CD4-positive, alpha-beta T cell (primary cell): ENCODE measurements around the gene PITPNC1. TPM values are rescaled to one million over a fixed set of nuclear protein-coding genes. Genes with fewer than 3 reads are reported as not detected.

Experiments
- ATAC-seq: fragments of 200-7000 bp; cut with Tn5 transposase; one replicate; pipeline ENCODE4 v1.10.0; 2022; ENCODE audit warnings: mild to moderate bottlenecking; ENCODE audit not compliant: poor library complexity
- CTCF ChIA-PET: fragments of 350-600 bp; sonication (Branson Sonifier 250); formaldehyde crosslinking; loops from one replicate; lab custom pipeline; 2021; ENCODE audit warnings: antibody characterized with exemption, inconsistent platforms; lab: Charles Lee
- POLR2A ChIA-PET: fragments of 350-600 bp; sonication (Branson Sonifier 250); formaldehyde crosslinking; loops from one replicate; lab custom pipeline; 2021; ENCODE audit warnings: antibody characterized with exemption, inconsistent platforms; lab: Charles Lee
- DNase-seq, 14 experiments: peaks; one replicate each; pipeline ENCODE4 v3.0.0-alpha.2; 2013 to 2020; ENCODE audit warnings: mixed read lengths in 2 of 14
- H3K27ac ChIP-seq, 2 donors: one replicate each; pipeline versions ENCODE4 v1.5.1 to v1.7.0; 2013; ENCODE audit warnings: low read length in 2 of 2, low read depth in 1 of 2, mild to moderate bottlenecking in 1 of 2
- H3K27me3 ChIP-seq, 2 experiments: 1 replicate in 1 of 2; 2 replicates in 1 of 2; pipeline versions ENCODE4 v1.6.1 to v1.7.0; 2013; ENCODE audit warnings: low read length in 2 of 2, control low read depth in 1 of 2, mild to moderate bottlenecking in 1 of 2, moderate library complexity in 1 of 2; ENCODE audit not compliant: insufficient read depth in 2 of 2, control insufficient read depth in 1 of 2
- H3K36me3 ChIP-seq: one replicate; pipeline ENCODE4 v1.6.1; 2013; ENCODE audit warnings: low read length, control low read depth; ENCODE audit not compliant: insufficient read depth
- H3K4me1 ChIP-seq: one replicate; pipeline ENCODE4 v1.6.1; 2013; ENCODE audit warnings: low read length, control low read depth; ENCODE audit not compliant: insufficient read depth
- H3K4me3 ChIP-seq: one replicate; pipeline ENCODE4 v1.5.1; 2013; ENCODE audit warnings: mild to moderate bottlenecking, low read length, moderate library complexity
- H3K9me3 ChIP-seq, 2 experiments: 1 replicate in 1 of 2; 2 replicates in 1 of 2; pipeline versions ENCODE4 v1.6.1 to v1.7.0; 2013; ENCODE audit warnings: low read length in 2 of 2, mild to moderate bottlenecking in 2 of 2, control low read depth in 1 of 2, moderate library complexity in 1 of 2; ENCODE audit not compliant: control insufficient read depth in 1 of 2, insufficient read depth in 1 of 2
- H3K27ac Mint-ChIP-seq: one replicate; pipeline ENCODE4 v1.8.0; 2020; ENCODE audit warnings: mixed read lengths
- H3K27me3 Mint-ChIP-seq: one replicate; pipeline ENCODE4 v1.8.0; 2021; ENCODE audit warnings: mixed read lengths
- H3K36me3 Mint-ChIP-seq: one replicate; pipeline ENCODE4 v1.8.0; 2021; ENCODE audit warnings: low read depth, mixed read lengths
- H3K4me1 Mint-ChIP-seq: one replicate; pipeline ENCODE4 v1.8.0; 2021; ENCODE audit warnings: low read depth, mixed read lengths
- H3K4me3 Mint-ChIP-seq: one replicate; pipeline ENCODE4 v1.8.0; 2020; ENCODE audit warnings: mild to moderate bottlenecking, mixed read lengths
- H3K9me3 Mint-ChIP-seq: one replicate; pipeline ENCODE4 v1.8.0; 2020; ENCODE audit warnings: mixed read lengths
- intact Hi-C, 2 experiments: fragments of 100-400 bp; cut with DNase I in 1 of 2; cut with micrococcal nuclease in 1 of 2; formaldehyde crosslinking; loops; one replicate each; pipeline versions ENCODE4 v1.15.1 to v1.9.0; 2023 to 2025; cut with DNase I, micrococcal nuclease
- total RNA-seq, 174 experiments: library from RNA in 2 of 174; stranded (reverse) in 2 of 174; gene quantifications; one replicate each; pipeline ENCODE4 v1.2.3 and lab custom pipeline; 2021 to 2026
- TF ChIP-seq, protein P1 (sequence below): fragments of 200-600 bp; IDR thresholded peaks from one replicate; pipeline ENCODE4 v1.8.0; 2022; ENCODE audit warnings: antibody characterized with exemption, mild to moderate bottlenecking

PITPNC1 gene
- total RNA-seq, 2 experiments from 2014 or later: 80.2 to 83.4 TPM

DNA sequence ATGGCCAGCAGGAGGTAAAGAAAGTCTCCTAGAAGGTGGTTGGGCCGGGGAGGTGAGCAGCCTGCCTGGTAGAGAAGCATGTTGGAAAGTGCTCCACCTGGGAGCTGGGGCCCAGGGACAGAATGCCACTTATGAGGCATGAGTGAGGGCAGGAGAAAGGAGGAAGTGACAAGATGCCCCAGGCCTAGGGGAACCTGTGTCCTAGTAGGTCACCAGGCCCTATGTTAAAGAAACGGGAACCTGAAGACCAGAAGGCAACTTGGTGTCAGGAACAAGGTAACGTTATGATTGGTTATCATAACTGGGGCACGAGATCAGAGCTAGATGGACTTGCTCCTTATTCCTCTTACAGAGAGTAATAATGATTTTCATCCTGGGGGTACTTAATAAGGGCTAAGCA lies 34.3 kb downstream of the PITPNC1 start:
- TF ChIP-seq, protein P1, sequence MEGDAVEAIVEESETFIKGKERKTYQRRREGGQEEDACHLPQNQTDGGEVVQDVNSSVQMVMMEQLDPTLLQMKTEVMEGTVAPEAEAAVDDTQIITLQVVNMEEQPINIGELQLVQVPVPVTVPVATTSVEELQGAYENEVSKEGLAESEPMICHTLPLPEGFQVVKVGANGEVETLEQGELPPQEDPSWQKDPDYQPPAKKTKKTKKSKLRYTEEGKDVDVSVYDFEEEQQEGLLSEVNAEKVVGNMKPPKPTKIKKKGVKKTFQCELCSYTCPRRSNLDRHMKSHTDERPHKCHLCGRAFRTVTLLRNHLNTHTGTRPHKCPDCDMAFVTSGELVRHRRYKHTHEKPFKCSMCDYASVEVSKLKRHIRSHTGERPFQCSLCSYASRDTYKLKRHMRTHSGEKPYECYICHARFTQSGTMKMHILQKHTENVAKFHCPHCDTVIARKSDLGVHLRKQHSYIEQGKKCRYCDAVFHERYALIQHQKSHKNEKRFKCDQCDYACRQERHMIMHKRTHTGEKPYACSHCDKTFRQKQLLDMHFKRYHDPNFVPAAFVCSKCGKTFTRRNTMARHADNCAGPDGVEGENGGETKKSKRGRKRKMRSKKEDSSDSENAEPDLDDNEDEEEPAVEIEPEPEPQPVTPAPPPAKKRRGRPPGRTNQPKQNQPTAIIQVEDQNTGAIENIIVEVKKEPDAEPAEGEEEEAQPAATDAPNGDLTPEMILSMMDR: no peak
- Histone ChIP-seq H3K27me3 (no peaks in the 10 kb centered on the region), H3K27ac (peak overlapping the region in 1 of 2 donors; percentile 2), H3K36me3 (peaks cover under 1% of the 10 kb centered on the region), H3K4me3 (no peak overlapping the region), H3K9me3 (no peaks in the 10 kb centered on the region), H3K4me1 (peaks cover 34% of the 10 kb centered on the region)
- DNase-seq: peak in 2 of 14 experiments; percentile 37 to 40
- Mint-ChIP-seq H3K27ac (peak overlapping the region; percentile 67), H3K9me3 (peaks cover 3% of the 10 kb centered on the region), H3K4me3 (no peak overlapping the region), H3K27me3 (no peaks in the 10 kb centered on the region), H3K4me1 (peaks cover 69% of the 10 kb centered on the region), H3K36me3 (peaks cover 27% of the 10 kb centered on the region)
- ATAC-seq: no peak
- POLR2A ChIA-PET: interaction anchor here (1.1 kb wide), 1 partner anchor 11 kb away, joined by 3 read pairs; no protein-coding TSS in a partner anchor
- intact Hi-C loops: no loop called here
- CTCF ChIA-PET: interaction anchor here (1.4 kb wide), 1 partner anchor 64 kb away, joined by 7 read pairs; no protein-coding TSS in a partner anchor

DNA sequence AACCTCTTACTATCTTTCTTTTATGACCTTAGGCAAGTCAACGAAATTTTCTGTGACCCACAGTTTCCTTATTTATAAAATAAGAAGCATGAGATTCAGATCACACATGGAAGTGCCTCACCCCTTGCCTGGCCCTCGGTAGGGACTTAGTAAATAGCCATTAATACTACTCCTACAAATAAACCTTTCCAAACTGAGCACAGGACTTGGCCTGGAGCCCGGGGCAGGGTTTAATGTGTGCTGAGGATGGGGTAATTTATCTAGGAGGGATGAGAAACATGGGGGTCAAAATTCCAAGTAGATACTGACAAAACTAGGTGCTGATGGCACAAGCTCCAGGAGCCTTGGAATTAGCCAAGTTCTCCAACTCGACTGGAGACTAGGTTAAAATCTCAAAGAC lies 35.0 kb downstream of the PITPNC1 start:
- intact Hi-C loops: no loop called here
- no peaks in the 10 kb centered on the region for H3K27me3 Mint-ChIP-seq
- Histone ChIP-seq H3K4me1 (peaks cover 36% of the 10 kb centered on the region), H3K36me3 (peaks cover 2% of the 10 kb centered on the region), H3K9me3 (no peaks in the 10 kb centered on the region), H3K4me3 (no peak overlapping the region), H3K27me3 (no peaks in the 10 kb centered on the region), H3K27ac (no peak overlapping the region)
- no peak for ATAC-seq
- H3K36me3 Mint-ChIP-seq: peaks cover 23% of the 10 kb centered on the region
- DNase-seq: no peak
- H3K4me1 Mint-ChIP-seq: peaks cover 68% of the 10 kb centered on the region
- peak overlapping the region; percentile 67 for H3K27ac Mint-ChIP-seq
- peaks cover 3% of the 10 kb centered on the region for H3K9me3 Mint-ChIP-seq
- no peak overlapping the region for H3K4me3 Mint-ChIP-seq
- TF ChIP-seq, protein P1: no peak
- ChIA-PET CTCF (interaction anchor here (1.4 kb wide), 1 partner anchor 63 kb away, joined by 7 read pairs; no protein-coding TSS in a partner anchor), POLR2A (interaction anchor here (1.1 kb wide), 1 partner anchor 9 kb away, joined by 6 read pairs; no protein-coding TSS in a partner anchor)

DNA sequence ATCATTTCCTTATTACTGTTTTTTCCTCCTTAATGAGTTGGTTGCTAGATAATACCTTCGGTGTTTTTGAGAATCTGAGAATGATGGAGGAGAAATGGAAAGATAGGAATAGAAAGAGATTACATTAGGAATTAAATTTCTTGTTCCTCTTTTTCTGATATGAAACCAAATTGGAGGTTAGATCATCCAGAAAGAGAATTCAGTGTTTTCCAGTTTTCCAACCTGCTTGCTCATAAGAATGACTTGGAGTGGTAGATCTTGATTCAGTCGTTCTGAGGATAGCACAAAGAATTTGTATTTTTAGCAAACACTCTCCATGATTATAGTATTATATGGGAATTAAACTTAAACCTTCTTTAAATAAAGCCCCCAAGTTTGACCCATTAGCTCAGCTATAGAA lies 35.9 kb downstream of the PITPNC1 start:
- intact Hi-C loops: no loop called here
- no peaks in the 10 kb centered on the region for H3K27me3 ChIP-seq
- H3K9me3 Mint-ChIP-seq: peaks cover 3% of the 10 kb centered on the region
- no peak overlapping the region for H3K4me3 ChIP-seq
- H3K27me3 Mint-ChIP-seq: no peaks in the 10 kb centered on the region
- peaks cover 44% of the 10 kb centered on the region for H3K4me1 ChIP-seq
- no peak overlapping the region for H3K4me3 Mint-ChIP-seq
- H3K36me3 Mint-ChIP-seq: peaks cover 22% of the 10 kb centered on the region
- TF ChIP-seq, protein P1: no peak
- H3K27ac ChIP-seq: no peak overlapping the region
- peaks cover 2% of the 10 kb centered on the region for H3K36me3 ChIP-seq
- ChIA-PET POLR2A (interaction anchor here (1.1 kb wide), 1 partner anchor 8 kb away, joined by 6 read pairs; no protein-coding TSS in a partner anchor), CTCF (no interaction called here)
- H3K27ac Mint-ChIP-seq: peak overlapping the region; percentile 67
- ATAC-seq: no peak
- no peaks in the 10 kb centered on the region for H3K9me3 ChIP-seq
- no peak for DNase-seq
- peaks cover 71% of the 10 kb centered on the region for H3K4me1 Mint-ChIP-seq
